GM23338 (cell line): ENCODE data around the gene CATSPERD. TPM values are rescaled to one million over a fixed set of nuclear protein-coding genes. Genes with fewer than 3 reads are reported as not detected.

Experiments used
- ATAC-seq: fragments of 200-7000 bp; cut with Tn5 transposase; 3 replicates; pipeline ENCODE4 v1.9.1; 2020
- DNase-seq: peaks from one replicate; pipeline ENCODE4 v3.0.0-alpha.2; 2015; ENCODE audit warnings: low spot score
- H2AFZ ChIP-seq: fragments of 200-600 bp; sonication (generic); 2 replicates; pipeline ENCODE4 v1.8.0; 2016; ENCODE audit warnings: antibody characterized with exemption, mild to moderate bottlenecking, moderate library complexity
- H3F3A ChIP-seq: fragments of 200-600 bp; sonication (generic); replicated peaks from 2 replicates; pipeline ENCODE4 v1.8.0; 2017; ENCODE audit warnings: antibody characterized with exemption, mixed run types, low read depth
- H3K27ac ChIP-seq: fragments of 200-600 bp; sonication (generic); 2 replicates; pipeline ENCODE4 v1.6.1; 2016; ENCODE audit warnings: low read depth
- H3K27me3 ChIP-seq: fragments of 200-600 bp; sonication (generic); 2 replicates; pipeline ENCODE4 v1.8.0; 2016; ENCODE audit warnings: mild to moderate bottlenecking, mixed run types, moderate library complexity; ENCODE audit not compliant: insufficient read depth
- H3K36me3 ChIP-seq: fragments of 200-600 bp; sonication (generic); 2 replicates; pipeline ENCODE4 v1.8.0; 2016; ENCODE audit warnings: mild to moderate bottlenecking; ENCODE audit not compliant: insufficient read depth
- H3K4me1 ChIP-seq: fragments of 200-600 bp; sonication (generic); 2 replicates; pipeline ENCODE4 v1.8.0; 2016; ENCODE audit warnings: mild to moderate bottlenecking, moderate library complexity; ENCODE audit not compliant: insufficient read depth
- H3K4me2 ChIP-seq: fragments of 200-600 bp; sonication (generic); 2 replicates; pipeline ENCODE4 v1.7.1; 2017; ENCODE audit warnings: mixed run types
- H3K4me3 ChIP-seq: fragments of 200-600 bp; sonication (generic); 2 replicates; pipeline ENCODE4 v1.6.1; 2016; ENCODE audit warnings: mixed run types
- H3K79me2 ChIP-seq: fragments of 200-600 bp; sonication (generic); replicated peaks from 2 replicates; pipeline ENCODE4 v1.8.0; 2017; ENCODE audit warnings: mild to moderate bottlenecking; ENCODE audit not compliant: insufficient read depth
- H3K9me2 ChIP-seq: fragments of 200-600 bp; sonication (generic); 2 replicates; pipeline ENCODE4 v1.8.0; 2017; ENCODE audit not compliant: insufficient read depth
- H4K20me1 ChIP-seq: fragments of 200-600 bp; sonication (generic); replicated peaks from 2 replicates; pipeline ENCODE4 v1.8.0; 2017; ENCODE audit warnings: mild to moderate bottlenecking; ENCODE audit not compliant: insufficient read depth
- H3K27ac Mint-ChIP-seq: 2 replicates; pipeline ENCODE4 v1.8.0; 2020; ENCODE audit warnings: inconsistent platforms, mild to moderate bottlenecking, moderate library complexity, mixed read lengths
- H3K27me3 Mint-ChIP-seq: 3 replicates; pipeline ENCODE4 v1.8.0; 2022; ENCODE audit warnings: low read depth, mild to moderate bottlenecking, moderate library complexity, mixed read lengths, inconsistent platforms; ENCODE audit not compliant: insufficient read depth, poor library complexity
- H3K36me3 Mint-ChIP-seq: 3 replicates; pipeline ENCODE4 v1.8.0; 2021; ENCODE audit warnings: low read depth, mild to moderate bottlenecking, inconsistent platforms, moderate library complexity, mixed read lengths
- H3K4me1 Mint-ChIP-seq: 3 replicates; pipeline ENCODE4 v1.8.0; 2020; ENCODE audit warnings: mild to moderate bottlenecking, inconsistent platforms, mixed read lengths
- H3K4me3 Mint-ChIP-seq: 3 replicates; pipeline ENCODE4 v1.8.0; 2021; ENCODE audit warnings: moderate library complexity, mild to moderate bottlenecking, inconsistent platforms, mixed read lengths
- H3K9me3 Mint-ChIP-seq: 3 replicates; pipeline ENCODE4 v1.8.0; 2020; ENCODE audit warnings: moderate library complexity, mild to moderate bottlenecking, inconsistent platforms, mixed read lengths
- EZH2 ChIP-seq: fragments of 200-600 bp; sonication (generic); IDR thresholded peaks from one replicate; pipeline ENCODE4 v1.8.0; 2017; ENCODE audit warnings: antibody characterized with exemption, mild to moderate bottlenecking, low read depth; ENCODE audit not compliant: unreplicated experiment
- EZH2phosphoT487 ChIP-seq: fragments of 200-600 bp; sonication (generic); IDR thresholded peaks from one replicate; pipeline ENCODE4 v1.8.1; 2018; ENCODE audit warnings: antibody characterized with exemption; ENCODE audit not compliant: unreplicated experiment
- NANOG ChIP-seq: IDR thresholded peaks from 2 replicates; pipeline ENCODE4 v1.6.1; 2016; ENCODE audit warnings: antibody characterized with exemption, borderline replicate concordance
- POLR2AphosphoS5 ChIP-seq: IDR thresholded peaks from 2 replicates; pipeline ENCODE4 v1.6.1; 2016; ENCODE audit warnings: antibody characterized with exemption, low read depth
- ZNF331 ChIP-seq: fragments of 250-450 bp; sonication (Bioruptor Pico); IDR thresholded peaks from 2 replicates; pipeline ENCODE4 v1.5.0; 2020; ENCODE audit warnings: low read depth, mild to moderate bottlenecking, moderate library complexity
- polyA plus RNA-seq: library from polyadenylated mRNA; unstranded; fragments of >200 nt; fragmentation: Nextera tagmentation; extraction: Ambion mirVana; gene quantifications from 2 replicates; pipeline ENCODE4 v1.2.1, GENCODE V29; 2016
- total RNA-seq: library from RNA; depleted of rRNA; stranded (reverse); fragments of >200 nt; shearing (Covaris generic); gene quantifications from 2 replicates; pipeline ENCODE4 v1.2.3, GENCODE V29; 2014
- TF ChIP-seq, protein P1 (sequence below): IDR thresholded peaks from 2 replicates; pipeline ENCODE4 v1.6.1; 2016; ENCODE audit warnings: antibody characterized with exemption
- TF ChIP-seq, protein P2 (sequence below), 2 experiments: fragments of 200-600 bp in 1 of 2; sonication (generic) in 1 of 2; conservative IDR thresholded peaks; 2 replicates each; pipeline versions ENCODE4 v1.5.1 to v1.6.1; 2016 to 2017; ENCODE audit warnings: antibody characterized with exemption in 2 of 2, low read depth in 2 of 2, mild to moderate bottlenecking in 2 of 2, moderate library complexity in 1 of 2

Gene CATSPERD
- total and polyA plus RNA-seq, 2 experiments from 2014 or later, result 0.17 TPM; not detected in 1

DNA sequence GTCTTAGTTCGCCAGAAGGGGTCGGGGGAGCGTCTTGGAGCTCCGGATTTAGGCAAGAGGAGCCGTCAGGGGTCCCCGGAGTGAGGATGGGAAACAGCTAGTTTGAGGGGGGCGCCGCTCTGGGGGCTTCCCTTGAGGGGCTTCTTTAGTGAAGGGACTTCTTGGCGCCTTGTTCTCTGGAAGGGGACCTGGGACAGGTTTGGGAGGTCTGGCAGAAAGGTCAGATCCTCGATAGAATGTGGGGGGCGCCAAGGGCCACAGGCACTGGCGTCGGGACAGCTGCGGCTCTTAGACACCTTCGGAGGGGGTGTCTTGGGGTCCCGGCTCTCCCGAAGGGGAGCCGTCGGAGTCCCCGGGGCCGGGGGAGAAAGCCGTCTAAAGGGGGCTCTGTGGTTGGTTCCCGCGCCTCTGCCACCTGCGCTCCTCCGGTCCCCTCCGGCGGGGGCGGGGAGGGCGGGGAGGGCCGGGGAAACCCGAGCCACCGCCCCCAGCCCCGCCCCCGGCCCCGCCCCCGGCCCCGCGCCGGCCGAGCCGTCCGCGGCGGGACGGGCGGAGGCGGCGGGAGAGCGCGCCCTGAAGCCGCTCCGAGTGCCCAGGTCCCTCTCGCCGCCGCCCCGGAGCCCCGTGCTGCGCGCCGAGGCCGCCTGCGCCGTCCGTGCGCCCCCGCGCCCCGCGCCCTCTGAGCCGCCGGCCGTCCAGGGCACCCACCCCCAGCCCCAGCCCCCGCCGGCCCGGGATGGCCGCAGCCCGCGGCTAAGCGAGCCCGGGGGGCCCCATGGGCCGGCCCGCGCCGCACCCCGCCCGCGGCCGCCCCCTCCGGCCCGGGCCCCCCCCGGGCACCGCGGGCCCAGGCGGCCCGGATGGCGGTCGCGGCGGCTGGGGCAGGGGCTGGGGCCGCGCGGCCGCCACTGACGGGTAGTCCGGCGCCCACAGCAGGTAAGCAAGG is 84.4 kb downstream of the CATSPERD start, which contains the start of gene NRTN:
NRTN (plus strand) TSS at position 552 of the 946 bp plus-strand sequence. CDS start 19,099 bp downstream, outside the sequence.
- peaks cover 5% of the 10 kb centered on the region; the same call in 1 of the 2 replicates for H3K9me2 ChIP-seq
- H3K36me3 Mint-ChIP-seq, result peaks cover 2% of the 10 kb centered on the region; the same call in 2 of the 3 replicates
- peak within 1 kb of the TSS; percentile 91 for H2AFZ ChIP-seq
- peaks cover 15% of the 10 kb centered on the region for H3K27me3 ChIP-seq
- no peaks in the 10 kb centered on the region for H3F3A ChIP-seq
- H3K4me1 ChIP-seq, result peaks cover 6% of the 10 kb centered on the region; the same call in 1 of the 2 replicates
- no peak within 1 kb of the TSS for H3K27ac Mint-ChIP-seq
- no peak within 1 kb of the TSS for H3K27ac ChIP-seq
- ATAC-seq (peak; percentile 25), DNase-seq (peak; percentile 75)
- peak within 1 kb of the TSS; percentile 70 for H3K4me3 Mint-ChIP-seq
- peak within 1 kb of the TSS; percentile 60 for H3K4me3 ChIP-seq
- H3K36me3 ChIP-seq, result no peaks in the 10 kb centered on the region
- H3K79me2 ChIP-seq, result no peaks in the 10 kb centered on the region
- H3K9me3 Mint-ChIP-seq, result peaks cover 3% of the 10 kb centered on the region; the same call in 2 of the 3 replicates
- TF ChIP-seq ZNF331 (CRISPR knock-in tag) (no peak), NANOG (no peak), EZH2 (no peak), POLR2AphosphoS5 (no peak)
- H3K4me1 Mint-ChIP-seq, result peaks cover 23% of the 10 kb centered on the region
- peaks cover 41% of the 10 kb centered on the region for H3K27me3 Mint-ChIP-seq
- peak within 1 kb of the TSS; percentile 82 for H3K4me2 ChIP-seq
- no peaks in the 10 kb centered on the region; the same call in 1 of the 2 replicates for H4K20me1 ChIP-seq

DNA sequence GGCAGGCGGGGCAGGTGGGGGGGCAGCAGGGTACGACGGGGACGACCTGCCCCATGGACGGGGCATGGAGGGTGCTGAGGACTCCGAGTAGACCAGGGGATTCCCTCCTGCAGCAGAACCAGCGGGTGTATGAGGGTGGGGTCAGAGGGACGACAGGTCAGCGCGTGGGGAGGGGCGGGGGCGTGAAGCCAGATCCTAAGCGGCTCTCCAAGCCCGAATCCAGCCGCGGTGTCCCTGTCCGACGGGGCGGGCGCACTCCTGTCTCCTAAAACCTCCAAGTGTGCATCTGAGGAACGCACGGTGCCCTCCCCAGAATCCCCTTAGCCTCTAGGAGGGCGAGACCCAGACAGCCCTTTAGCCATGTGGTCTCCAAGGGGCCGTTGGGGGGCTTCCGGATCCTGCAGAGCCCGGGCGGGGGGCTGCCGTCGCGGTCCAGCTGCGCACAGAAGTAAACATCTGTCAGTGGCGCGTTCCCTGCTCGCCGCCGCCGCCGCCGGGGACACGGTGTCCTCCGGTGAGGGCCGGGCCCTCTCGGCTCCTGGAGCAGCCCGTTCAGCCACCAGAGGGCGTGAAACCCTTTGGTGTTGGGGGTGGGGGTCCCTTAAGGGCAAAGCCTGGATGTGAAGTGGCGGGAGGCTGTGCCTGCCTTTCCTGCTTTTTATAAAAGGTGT is 85.2 kb downstream of the CATSPERD start:
- H3K4me1 ChIP-seq, result peaks cover 6% of the 10 kb centered on the region; the same call in 1 of the 2 replicates
- H2AFZ ChIP-seq, result peak overlapping the region; percentile 91
- peak overlapping the region; percentile 82 for H3K4me2 ChIP-seq
- no peaks in the 10 kb centered on the region for H3K79me2 ChIP-seq
- H3K36me3 Mint-ChIP-seq, result peaks cover 2% of the 10 kb centered on the region; the same call in 2 of the 3 replicates
- H3K27me3 ChIP-seq, result peaks cover 15% of the 10 kb centered on the region
- H3K27ac ChIP-seq, result no peak overlapping the region
- peaks cover 3% of the 10 kb centered on the region; the same call in 2 of the 3 replicates for H3K9me3 Mint-ChIP-seq
- TF ChIP-seq, protein P1, sequence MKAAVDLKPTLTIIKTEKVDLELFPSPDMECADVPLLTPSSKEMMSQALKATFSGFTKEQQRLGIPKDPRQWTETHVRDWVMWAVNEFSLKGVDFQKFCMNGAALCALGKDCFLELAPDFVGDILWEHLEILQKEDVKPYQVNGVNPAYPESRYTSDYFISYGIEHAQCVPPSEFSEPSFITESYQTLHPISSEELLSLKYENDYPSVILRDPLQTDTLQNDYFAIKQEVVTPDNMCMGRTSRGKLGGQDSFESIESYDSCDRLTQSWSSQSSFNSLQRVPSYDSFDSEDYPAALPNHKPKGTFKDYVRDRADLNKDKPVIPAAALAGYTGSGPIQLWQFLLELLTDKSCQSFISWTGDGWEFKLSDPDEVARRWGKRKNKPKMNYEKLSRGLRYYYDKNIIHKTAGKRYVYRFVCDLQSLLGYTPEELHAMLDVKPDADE, result peak; percentile 41; the same call in 1 of the 2 replicates
- TF ChIP-seq EZH2phosphoT487, result no peak
- TF ChIP-seq, protein P2, sequence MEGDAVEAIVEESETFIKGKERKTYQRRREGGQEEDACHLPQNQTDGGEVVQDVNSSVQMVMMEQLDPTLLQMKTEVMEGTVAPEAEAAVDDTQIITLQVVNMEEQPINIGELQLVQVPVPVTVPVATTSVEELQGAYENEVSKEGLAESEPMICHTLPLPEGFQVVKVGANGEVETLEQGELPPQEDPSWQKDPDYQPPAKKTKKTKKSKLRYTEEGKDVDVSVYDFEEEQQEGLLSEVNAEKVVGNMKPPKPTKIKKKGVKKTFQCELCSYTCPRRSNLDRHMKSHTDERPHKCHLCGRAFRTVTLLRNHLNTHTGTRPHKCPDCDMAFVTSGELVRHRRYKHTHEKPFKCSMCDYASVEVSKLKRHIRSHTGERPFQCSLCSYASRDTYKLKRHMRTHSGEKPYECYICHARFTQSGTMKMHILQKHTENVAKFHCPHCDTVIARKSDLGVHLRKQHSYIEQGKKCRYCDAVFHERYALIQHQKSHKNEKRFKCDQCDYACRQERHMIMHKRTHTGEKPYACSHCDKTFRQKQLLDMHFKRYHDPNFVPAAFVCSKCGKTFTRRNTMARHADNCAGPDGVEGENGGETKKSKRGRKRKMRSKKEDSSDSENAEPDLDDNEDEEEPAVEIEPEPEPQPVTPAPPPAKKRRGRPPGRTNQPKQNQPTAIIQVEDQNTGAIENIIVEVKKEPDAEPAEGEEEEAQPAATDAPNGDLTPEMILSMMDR (conservative IDR thresholded peaks at IDR 0.05; ENCODE audit: low read depth in 2 of 2), result peak; percentile 79 to 92
- peak overlapping the region; percentile 69 for H3K4me3 Mint-ChIP-seq
- H3K4me3 ChIP-seq, result peak overlapping the region; percentile 57
- peaks cover 40% of the 10 kb centered on the region for H3K27me3 Mint-ChIP-seq
- H4K20me1 ChIP-seq, result no peaks in the 10 kb centered on the region; the same call in 1 of the 2 replicates
- no peaks in the 10 kb centered on the region for H3F3A ChIP-seq
- H3K9me2 ChIP-seq, result peaks cover 5% of the 10 kb centered on the region; the same call in 1 of the 2 replicates
- peak; percentile 97 for DNase-seq
- ATAC-seq, result peak; percentile 67
- peaks cover 23% of the 10 kb centered on the region for H3K4me1 Mint-ChIP-seq
- no peak overlapping the region for H3K27ac Mint-ChIP-seq
- no peaks in the 10 kb centered on the region for H3K36me3 ChIP-seq
